Adrenal gland (tissue), 12 donors: ENCODE data around the gene CDK10. TPM values are rescaled to one million over a fixed set of nuclear protein-coding genes. Genes with fewer than 3 reads are reported as not detected.

Experiments used
- DNase-seq, 7 donors: peaks; one replicate each; pipeline ENCODE4 v3.0.0-alpha.2; 2019 to 2020
- H3K27ac ChIP-seq, 5 donors: fragments of 200-600 bp; sonication (generic) in 4 of 5; 1 replicate in 3 of 5; 2 replicates in 2 of 5; pipeline versions ENCODE4 v1.5.1 to v1.8.0; 2016 to 2020; ENCODE audit warnings: mild to moderate bottlenecking in 1 of 5
- H3K27me3 ChIP-seq: fragments of 200-600 bp; 2 replicates; pipeline ENCODE4 v1.8.0; 2021
- H3K36me3 ChIP-seq, 2 donors: fragments of 200-600 bp; replicated peaks in 1 of 2; 1 replicate in 1 of 2; 2 replicates in 1 of 2; pipeline versions ENCODE4 v1.5.1 to v1.8.0; 2018 to 2022
- H3K4me1 ChIP-seq, 2 donors: fragments of 200-600 bp; replicated peaks in 1 of 2; 1 replicate in 1 of 2; 2 replicates in 1 of 2; pipeline versions ENCODE4 v1.5.1 to v1.8.0; 2018 to 2021
- H3K4me3 ChIP-seq, 4 donors: fragments of 200-600 bp; sonication (generic) in 3 of 4; one replicate each; pipeline ENCODE4 v1.5.1; 2016 to 2018
- H3K9me3 ChIP-seq, 3 donors: fragments of 200-600 bp; sonication (generic) in 1 of 3; replicated peaks in 1 of 3; 1 replicate in 2 of 3; 2 replicates in 1 of 3; pipeline versions ENCODE4 v1.5.1 to v1.8.0; 2016 to 2021
- CTCF ChIP-seq, 6 experiments: fragments of 450-650 bp in 4 of 6; fragments of 200-600 bp in 2 of 6; sonication (generic) in 1 of 6; IDR thresholded peaks; 1 replicate in 5 of 6; 2 replicates in 1 of 6; pipeline versions ENCODE4 v1.5.1 to v1.8.0; 2016 to 2021; ENCODE audit warnings: antibody characterized with exemption in 6 of 6, mild to moderate bottlenecking in 2 of 6, moderate library complexity in 1 of 6
- POLR2A ChIP-seq, 2 donors: fragments of 450-650 bp; IDR thresholded peaks; one replicate each; pipeline ENCODE4 v1.6.1; 2017; ENCODE audit warnings: antibody characterized with exemption in 2 of 2, mild to moderate bottlenecking in 2 of 2, moderate library complexity in 1 of 2
- WGBS, 4 donors: extraction: QIAGEN DNeasy Blood & Tissue Kit in 2 of 4; methylation state at CpG; one replicate each; pipeline versions ENCODE4 v1.1.5 to v1.1.7; 2013 to 2017; 5-methylcytosine and 5-hydroxymethylcytosine counted together
- intact Hi-C, 2 donors: fragments of 100-400 bp; cut with DNase I; formaldehyde crosslinking; loops; one replicate each; pipeline versions ENCODE4 v1.14.1 to v1.15.0; 2022 to 2023
- polyA plus RNA-seq, 3 donors: library from polyadenylated mRNA; stranded (reverse); fragments of 200-250 nt in 2 of 3; fragments of 350-450 nt in 1 of 3; fragmentation: Illumina TruSeq in 1 of 3; extraction: RNeasy Lipid Tissue Mini Kit (QIAGEN cat#74804) in 1 of 3; gene quantifications; one replicate each; pipeline ENCODE4 v1.2.3, GENCODE V29; 2013 to 2014
- total RNA-seq, 9 donors: library from RNA; depleted of rRNA in 4 of 9; stranded (reverse); fragments of >200 nt in 4 of 9; fragments of 120-200 nt in 1 of 9; fragmentation: NEBNext Ultra II Directional in 1 of 9; extraction: Animal tissue kit (Norgen Biotek cat#: 25700) in 1 of 9; gene quantifications; one replicate each; pipeline versions ENCODE4 v1.1.0 to v1.2.4, GENCODE V29; 2013 to 2023
- donor health status: healthy with polysubstance abuse.
- donor health status: Bipolar disorder and iron deficiency.
- donor health status: DM: yes; HTN: yes; CAD: no.
- donor health status: DM: no; HTN: no; CAD: no.
- donor health status: DM: no; HTN: no; CAD: no.
- donor health status: DM: yes; HTN: yes; CAD: no.

The CDK10 gene
- total and polyA plus RNA-seq, 12 donors = 29.5 to 289 (median 64.5) TPM

- TF ChIP-seq CTCF (IDR thresholded peaks at IDR 0.05) (no peak), POLR2A (IDR thresholded peaks at IDR 0.05) (no peak)
- no peak for DNase-seq
- 78 to 92% (median 87%) methylated on average over 4 to 6 of the region's 6 CpGs for WGBS, 4 donors
- H3K27ac ChIP-seq = no peak overlapping the region
- H3K27me3 ChIP-seq = no peaks in the 10 kb centered on the region
- peaks cover 0 to 9% of the 10 kb centered on the region in 2 donors for H3K4me1 ChIP-seq
- H3K9me3 ChIP-seq = no peaks in the 10 kb centered on the region
- intact Hi-C loops = no loop called here
- H3K4me3 ChIP-seq = no peak overlapping the region
- H3K36me3 ChIP-seq = no peaks in the 10 kb centered on the region
Measured at GRCh38 chr16:89639385-89639784, 47.1 kb upstream of the CDK10 start.

GRCh38 chr16:89641458-89642119 lies 44.9 kb upstream of the CDK10 start:
- Histone ChIP-seq H3K27ac (peak overlapping the region in 1 of 5 donors; percentile 69), H3K4me3 (peak overlapping the region in 1 of 4 donors; percentile 35), H3K4me1 (peaks cover 0 to 9% of the 10 kb centered on the region in 2 donors), H3K9me3 (no peaks in the 10 kb centered on the region), H3K36me3 (peaks cover 0 to 22% of the 10 kb centered on the region in 2 donors), H3K27me3 (no peaks in the 10 kb centered on the region)
- DNase-seq = no peak
- intact Hi-C loops = loop anchor here in 1 of 2 donors (5.0 to 10.0 kb wide), 2 partner anchors 64 to 407 kb away; partner anchors contain the start of gene CPNE7
- WGBS, 4 donors = 29 to 64% (median 40%) methylated on average over 7 to 14 of the region's 14 CpGs
- no peak for TF ChIP-seq POLR2A (IDR thresholded peaks at IDR 0.05)
- no peak for TF ChIP-seq CTCF (IDR thresholded peaks at IDR 0.05)

GRCh38 chr16:89642574-89642973 lies 43.9 kb upstream of the CDK10 start:
- H3K27me3 ChIP-seq = no peaks in the 10 kb centered on the region
- peaks cover 0 to 9% of the 10 kb centered on the region in 2 donors for H3K4me1 ChIP-seq
- H3K36me3 ChIP-seq = peaks cover 0 to 29% of the 10 kb centered on the region in 2 donors
- no peak overlapping the region for H3K27ac ChIP-seq
- intact Hi-C loops = loop anchor here in 1 of 2 donors (5.0 to 10.0 kb wide), 2 partner anchors 65 to 408 kb away; partner anchors contain the start of gene CPNE7
- no peak overlapping the region for H3K4me3 ChIP-seq
- H3K9me3 ChIP-seq = no peaks in the 10 kb centered on the region
- TF ChIP-seq POLR2A (IDR thresholded peaks at IDR 0.05) = no peak
- no peak for TF ChIP-seq CTCF (IDR thresholded peaks at IDR 0.05)
- DNase-seq = no peak
- 79 to 100% (median 82%) methylated on average over 1 to 13 of the region's 13 CpGs for WGBS, 4 donors

GRCh38 chr16:89643769-89644300 lies 42.7 kb upstream of the CDK10 start:
- Histone ChIP-seq H3K27me3 (no peaks in the 10 kb centered on the region), H3K4me1 (peaks cover 0 to 9% of the 10 kb centered on the region in 2 donors), H3K4me3 (no peak overlapping the region), H3K27ac (no peak overlapping the region), H3K36me3 (peaks cover 0 to 29% of the 10 kb centered on the region in 2 donors), H3K9me3 (no peaks in the 10 kb centered on the region)
- TF ChIP-seq POLR2A (IDR thresholded peaks at IDR 0.05) (no peak), CTCF (IDR thresholded peaks at IDR 0.05) (no peak)
- WGBS, 4 donors = 62 to 79% (median 68%) methylated on average over 13 to 14 of the region's 14 CpGs
- intact Hi-C loops = loop anchor here in 1 of 2 donors (5.0 to 10.0 kb wide), 2 partner anchors 67 to 409 kb away; partner anchors contain the start of gene CPNE7
- DNase-seq = no peak
